ENCODE results near the gene ARNT2.

DNA sequence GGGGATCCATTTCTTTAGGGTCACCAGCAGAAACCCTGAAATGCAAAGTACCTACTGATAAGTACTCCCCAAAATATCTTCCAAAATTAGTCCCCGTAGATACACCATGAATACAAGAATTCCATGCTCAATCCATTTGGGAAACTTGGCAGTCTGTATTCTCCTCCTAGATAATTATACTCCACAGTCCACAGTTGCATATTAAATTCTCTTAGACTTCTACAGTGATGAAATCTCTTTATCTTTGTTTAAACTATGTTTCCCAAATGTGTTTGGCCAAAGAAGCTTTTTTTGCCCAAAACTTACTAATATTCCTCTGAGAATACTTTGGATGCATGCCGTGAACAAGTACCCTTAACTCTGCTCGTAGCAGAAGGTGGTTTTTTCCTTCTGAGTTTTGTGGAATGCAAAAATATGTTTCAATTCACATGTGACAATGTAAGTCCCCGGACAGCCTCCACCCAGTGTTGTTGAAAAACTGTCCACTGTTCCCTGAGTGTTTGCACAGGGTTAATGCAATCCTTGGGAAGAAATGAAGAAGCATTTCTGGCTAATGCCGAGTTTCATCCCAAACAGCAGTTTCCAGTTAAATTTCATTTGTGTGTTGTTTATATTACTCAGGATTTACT lies 126.7 kb downstream of the ARNT2 start:
- TF ChIP-seq EZH2 (IDR thresholded peaks at IDR 0.05; ENCODE audit: low read length, missing control alignments): no peak
- TF ChIP-seq, protein P1, sequence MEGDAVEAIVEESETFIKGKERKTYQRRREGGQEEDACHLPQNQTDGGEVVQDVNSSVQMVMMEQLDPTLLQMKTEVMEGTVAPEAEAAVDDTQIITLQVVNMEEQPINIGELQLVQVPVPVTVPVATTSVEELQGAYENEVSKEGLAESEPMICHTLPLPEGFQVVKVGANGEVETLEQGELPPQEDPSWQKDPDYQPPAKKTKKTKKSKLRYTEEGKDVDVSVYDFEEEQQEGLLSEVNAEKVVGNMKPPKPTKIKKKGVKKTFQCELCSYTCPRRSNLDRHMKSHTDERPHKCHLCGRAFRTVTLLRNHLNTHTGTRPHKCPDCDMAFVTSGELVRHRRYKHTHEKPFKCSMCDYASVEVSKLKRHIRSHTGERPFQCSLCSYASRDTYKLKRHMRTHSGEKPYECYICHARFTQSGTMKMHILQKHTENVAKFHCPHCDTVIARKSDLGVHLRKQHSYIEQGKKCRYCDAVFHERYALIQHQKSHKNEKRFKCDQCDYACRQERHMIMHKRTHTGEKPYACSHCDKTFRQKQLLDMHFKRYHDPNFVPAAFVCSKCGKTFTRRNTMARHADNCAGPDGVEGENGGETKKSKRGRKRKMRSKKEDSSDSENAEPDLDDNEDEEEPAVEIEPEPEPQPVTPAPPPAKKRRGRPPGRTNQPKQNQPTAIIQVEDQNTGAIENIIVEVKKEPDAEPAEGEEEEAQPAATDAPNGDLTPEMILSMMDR (conservative IDR thresholded peaks at IDR 0.05 in 1 of 2, IDR thresholded peaks at IDR 0.05 in 1 of 2; ENCODE audit: low read depth in 1 of 2, low read length in 2 of 2): no peak
